Osteoblast (primary cell): ENCODE results near the gene SPIN1. TPM values are rescaled to one million over a fixed set of nuclear protein-coding genes. Genes with fewer than 3 reads are reported as not detected.

Experiments
- DNase-seq: peaks from one replicate; pipeline ENCODE4 v3.0.0; 2011; ENCODE audit warnings: low spot score, mixed read lengths; ENCODE audit not compliant: insufficient read length; ENCODE audit errors: missing footprints
- H2AFZ ChIP-seq: 2 replicates; pipeline ENCODE4 v1.6.0; 2011; ENCODE audit warnings: mild to moderate bottlenecking, low read length
- H3K27ac ChIP-seq: 2 replicates; pipeline ENCODE4 v1.5.1; 2011; ENCODE audit warnings: mild to moderate bottlenecking, low read depth, low read length, moderate library complexity
- H3K27me3 ChIP-seq: 2 replicates; pipeline ENCODE4 v1.6.0; 2012; ENCODE audit warnings: mild to moderate bottlenecking, control low read depth, inconsistent platforms, low read length, moderate library complexity; ENCODE audit not compliant: insufficient read depth
- H3K36me3 ChIP-seq: 2 replicates; pipeline ENCODE4 v1.5.1; 2011; ENCODE audit warnings: mild to moderate bottlenecking, low read length, control low read depth, moderate library complexity; ENCODE audit not compliant: insufficient read depth
- H3K4me1 ChIP-seq: 2 replicates; pipeline ENCODE4 v1.5.1; 2011; ENCODE audit warnings: mild to moderate bottlenecking, low read length, control low read depth, moderate library complexity; ENCODE audit not compliant: insufficient read depth
- H3K4me2 ChIP-seq: 2 replicates; pipeline ENCODE4 v1.6.0; 2011; ENCODE audit warnings: mild to moderate bottlenecking, low read length; ENCODE audit not compliant: insufficient read depth
- H3K4me3 ChIP-seq: fragments of 200-600 bp; sonication (generic); 3 replicates; pipeline ENCODE4 v1.5.1; 2012; ENCODE audit warnings: mild to moderate bottlenecking, low read length, inconsistent platforms; ENCODE audit not compliant: insufficient read depth
- H3K79me2 ChIP-seq: 2 replicates; pipeline ENCODE4 v1.6.0; 2012; ENCODE audit warnings: mild to moderate bottlenecking, low read length, control low read depth, inconsistent platforms; ENCODE audit not compliant: insufficient read depth
- H3K9me3 ChIP-seq: 2 replicates; pipeline ENCODE4 v1.5.1; 2011; ENCODE audit warnings: low read depth, low read length, control low read depth
- H4K20me1 ChIP-seq: 2 replicates; pipeline ENCODE4 v1.6.0; 2012; ENCODE audit warnings: mild to moderate bottlenecking, low read length, control low read depth; ENCODE audit not compliant: insufficient read depth
- CTCF ChIP-seq: IDR thresholded peaks from 2 replicates; pipeline ENCODE4 v1.5.1; 2011; ENCODE audit warnings: mild to moderate bottlenecking, low read depth, low read length, moderate library complexity; ENCODE audit errors: extremely low read depth
- total RNA-seq: library from RNA; depleted of rRNA; stranded (reverse); fragments of >200 nt; gene quantifications from 2 replicates; pipeline ENCODE4 v1.2.3, GENCODE V29; 2012

Gene SPIN1
- total RNA-seq, 1 donor = 162 TPM

- Histone ChIP-seq H3K4me3 (no peak overlapping the region), H4K20me1 (no peaks in the 10 kb centered on the region), H3K27me3 (no peaks in the 10 kb centered on the region), H3K9me3 (no peaks in the 10 kb centered on the region), H3K4me1 (no peaks in the 10 kb centered on the region), H3K27ac (no peak overlapping the region), H3K4me2 (no peak overlapping the region), H3K79me2 (no peaks in the 10 kb centered on the region), H2AFZ (no peak overlapping the region), H3K36me3 (no peaks in the 10 kb centered on the region)
- no peak for TF ChIP-seq CTCF
- DNase-seq = no peak
Observed at GRCh38 chr9:88501086-88501485, 112.8 kb downstream of the SPIN1 start.

GRCh38 chr9:88502552-88503034 lies 114.3 kb downstream of the SPIN1 start:
- H3K4me1 ChIP-seq = no peaks in the 10 kb centered on the region
- no peak overlapping the region for H3K4me2 ChIP-seq
- H3K79me2 ChIP-seq = no peaks in the 10 kb centered on the region
- no peaks in the 10 kb centered on the region for H3K27me3 ChIP-seq
- no peak overlapping the region for H3K27ac ChIP-seq
- H3K9me3 ChIP-seq = no peaks in the 10 kb centered on the region
- H3K4me3 ChIP-seq = no peak overlapping the region
- no peaks in the 10 kb centered on the region for H4K20me1 ChIP-seq
- H2AFZ ChIP-seq = no peak overlapping the region
- no peaks in the 10 kb centered on the region for H3K36me3 ChIP-seq
- no peak for TF ChIP-seq CTCF
- no peak for DNase-seq

GRCh38 chr9:88503081-88503844 lies 115.0 kb downstream of the SPIN1 start:
- Histone ChIP-seq H3K27ac (no peak overlapping the region), H3K4me1 (no peaks in the 10 kb centered on the region), H3K4me2 (no peak overlapping the region), H2AFZ (no peak overlapping the region), H3K36me3 (no peaks in the 10 kb centered on the region), H4K20me1 (no peaks in the 10 kb centered on the region), H3K79me2 (no peaks in the 10 kb centered on the region), H3K4me3 (no peak overlapping the region), H3K9me3 (no peaks in the 10 kb centered on the region), H3K27me3 (no peaks in the 10 kb centered on the region)
- TF ChIP-seq CTCF = no peak
- no peak for DNase-seq

- Histone ChIP-seq H3K4me1 (no peaks in the 10 kb centered on the region), H3K79me2 (no peaks in the 10 kb centered on the region), H3K4me3 (no peak overlapping the region), H3K36me3 (no peaks in the 10 kb centered on the region), H3K27ac (no peak overlapping the region), H3K27me3 (no peaks in the 10 kb centered on the region), H2AFZ (no peak overlapping the region), H3K4me2 (no peak overlapping the region), H3K9me3 (no peaks in the 10 kb centered on the region), H4K20me1 (no peaks in the 10 kb centered on the region)
- no peak for DNase-seq
- no peak for TF ChIP-seq CTCF
Observed at GRCh38 chr9:88503845-88504764, 115.9 kb downstream of the SPIN1 start.
